ENCODE data around the gene PNPLA8. TPM values are rescaled to one million over a fixed set of nuclear protein-coding genes. Genes with fewer than 3 reads are reported as not detected.
"Not testable (repeated sequence)": the region's sequence is repeated elsewhere in the genome, so short reads cannot be mapped to it uniquely, and the experiment has no call there.

The PNPLA8 gene
- total RNA-seq, 2 experiments from 2014 or later: 85.9 to 88.6 TPM

GRCh38 chr7:108515630-108516029, 10.3 kb downstream of the PNPLA8 start:
- Mint-ChIP-seq H3K4me3 (no peak overlapping the region), H3K36me3 (ENCODE audit: low read depth) (peaks cover 83% of the 10 kb centered on the region), H3K4me1 (ENCODE audit: low read depth) (peaks cover 40% of the 10 kb centered on the region), H3K27ac (no peak overlapping the region), H3K27me3 (no peaks in the 10 kb centered on the region), H3K9me3 (no peaks in the 10 kb centered on the region)
- Histone ChIP-seq H3K27me3 (ENCODE audit: control insufficient read depth in 1 of 2, insufficient read depth in 2 of 2, low read length in 2 of 2) (no peaks in the 10 kb centered on the region), H3K4me3 (ENCODE audit: low read length) (no peak overlapping the region), H3K36me3 (ENCODE audit: insufficient read depth, low read length) (peaks cover 59% of the 10 kb centered on the region), H3K9me3 (ENCODE audit: control insufficient read depth in 1 of 2, insufficient read depth in 1 of 2, low read length in 2 of 2) (no peaks in the 10 kb centered on the region), H3K27ac (ENCODE audit: low read depth in 1 of 2, low read length in 2 of 2) (no peak overlapping the region), H3K4me1 (ENCODE audit: insufficient read depth, low read length) (no peaks in the 10 kb centered on the region)
- intact Hi-C loops (cut with DNase I, micrococcal nuclease): no loop called here
- ATAC-seq (ENCODE audit: poor library complexity): no peak
- ChIA-PET POLR2A (no interaction called here), CTCF (no interaction called here)
- TF ChIP-seq CTCF (IDR thresholded peaks at IDR 0.05): no peak
- DNase-seq: no peak

GRCh38 chr7:108515013-108515412, 10.9 kb downstream of the PNPLA8 start:
- intact Hi-C loops (cut with DNase I, micrococcal nuclease): no loop called here
- Mint-ChIP-seq H3K9me3 (no peaks in the 10 kb centered on the region), H3K27me3 (no peaks in the 10 kb centered on the region), H3K27ac (no peak overlapping the region), H3K4me3 (no peak overlapping the region), H3K36me3 (ENCODE audit: low read depth) (peaks cover 84% of the 10 kb centered on the region), H3K4me1 (ENCODE audit: low read depth) (peaks cover 36% of the 10 kb centered on the region)
- Histone ChIP-seq H3K4me3 (ENCODE audit: low read length) (no peak overlapping the region), H3K27me3 (ENCODE audit: control insufficient read depth in 1 of 2, insufficient read depth in 2 of 2, low read length in 2 of 2) (no peaks in the 10 kb centered on the region), H3K36me3 (ENCODE audit: insufficient read depth, low read length) (peaks cover 55% of the 10 kb centered on the region), H3K27ac (ENCODE audit: low read depth in 1 of 2, low read length in 2 of 2) (no peak overlapping the region), H3K4me1 (ENCODE audit: insufficient read depth, low read length) (no peaks in the 10 kb centered on the region), H3K9me3 (ENCODE audit: control insufficient read depth in 1 of 2, insufficient read depth in 1 of 2, low read length in 2 of 2) (no peaks in the 10 kb centered on the region)
- CTCF ChIA-PET: interaction anchor here (1.1 kb wide), 1 partner anchor 12 kb away, joined by 3 read pairs; no protein-coding TSS in a partner anchor
- ATAC-seq (ENCODE audit: poor library complexity): no peak
- POLR2A ChIA-PET: no interaction called here
- TF ChIP-seq CTCF (IDR thresholded peaks at IDR 0.05): no peak
- no peak for DNase-seq

GRCh38 chr7:108511939-108512338, 14.0 kb downstream of the PNPLA8 start:
- no peak for TF ChIP-seq CTCF (IDR thresholded peaks at IDR 0.05)
- Histone ChIP-seq H3K36me3 (ENCODE audit: insufficient read depth, low read length) (peaks cover 36% of the 10 kb centered on the region), H3K4me1 (ENCODE audit: insufficient read depth, low read length) (no peaks in the 10 kb centered on the region), H3K9me3 (ENCODE audit: control insufficient read depth in 1 of 2, insufficient read depth in 1 of 2, low read length in 2 of 2) (no peaks in the 10 kb centered on the region), H3K27ac (ENCODE audit: low read depth in 1 of 2, low read length in 2 of 2) (no peak overlapping the region), H3K4me3 (ENCODE audit: low read length) (no peak overlapping the region), H3K27me3 (ENCODE audit: control insufficient read depth in 1 of 2, insufficient read depth in 2 of 2, low read length in 2 of 2) (no peaks in the 10 kb centered on the region)
- POLR2A ChIA-PET: no interaction called here
- CTCF ChIA-PET: interaction anchor here (1.1 kb wide), 1 partner anchor 11 kb away, joined by 3 read pairs; no protein-coding TSS in a partner anchor
- DNase-seq (no peak), ATAC-seq (ENCODE audit: poor library complexity) (no peak)
- Mint-ChIP-seq H3K27ac (no peak overlapping the region), H3K4me3 (no peak overlapping the region), H3K27me3 (no peaks in the 10 kb centered on the region), H3K9me3 (no peaks in the 10 kb centered on the region), H3K36me3 (ENCODE audit: low read depth) (peaks cover 58% of the 10 kb centered on the region), H3K4me1 (ENCODE audit: low read depth) (peaks cover 17% of the 10 kb centered on the region)
- intact Hi-C loops (cut with DNase I, micrococcal nuclease): no loop called here

- H3K4me3 ChIP-seq (ENCODE audit: low read length); H3K9me3 ChIP-seq (ENCODE audit: control insufficient read depth in 1 of 2, insufficient read depth in 1 of 2, low read length in 2 of 2); H3K9me3 Mint-ChIP-seq; H3K4me1 ChIP-seq (ENCODE audit: insufficient read depth, low read length); H3K4me1 Mint-ChIP-seq (ENCODE audit: low read depth); H3K27ac Mint-ChIP-seq; H3K27me3 Mint-ChIP-seq; DNase-seq; H3K4me3 Mint-ChIP-seq; CTCF ChIA-PET; ATAC-seq (ENCODE audit: poor library complexity); H3K27ac ChIP-seq (ENCODE audit: low read depth in 1 of 2, low read length in 2 of 2); H3K27me3 ChIP-seq (ENCODE audit: control insufficient read depth in 1 of 2, insufficient read depth in 2 of 2, low read length in 2 of 2); intact Hi-C loops (cut with DNase I, micrococcal nuclease); POLR2A ChIA-PET: not testable (repeated sequence)
- peaks cover 67% of the 10 kb centered on the region for H3K36me3 Mint-ChIP-seq (ENCODE audit: low read depth)
- H3K36me3 ChIP-seq (ENCODE audit: insufficient read depth, low read length): peaks cover 28% of the 10 kb centered on the region
Observed at GRCh38 chr7:108504576-108504975, 21.4 kb downstream of the PNPLA8 start.
